TTC549 (cell line): ENCODE results near the gene ZNF253.
"Not testable (repeated sequence)": the region's sequence is repeated elsewhere in the genome, so short reads cannot be mapped to it uniquely, and the experiment has no call there.

Experiments used
- FAIRE-seq: peaks from 2 replicates; lab custom pipeline; 2012; peaks lifted over from hg19 to GRCh38; lab: Jason Lieb, UNC

Gene ZNF253

DNA sequence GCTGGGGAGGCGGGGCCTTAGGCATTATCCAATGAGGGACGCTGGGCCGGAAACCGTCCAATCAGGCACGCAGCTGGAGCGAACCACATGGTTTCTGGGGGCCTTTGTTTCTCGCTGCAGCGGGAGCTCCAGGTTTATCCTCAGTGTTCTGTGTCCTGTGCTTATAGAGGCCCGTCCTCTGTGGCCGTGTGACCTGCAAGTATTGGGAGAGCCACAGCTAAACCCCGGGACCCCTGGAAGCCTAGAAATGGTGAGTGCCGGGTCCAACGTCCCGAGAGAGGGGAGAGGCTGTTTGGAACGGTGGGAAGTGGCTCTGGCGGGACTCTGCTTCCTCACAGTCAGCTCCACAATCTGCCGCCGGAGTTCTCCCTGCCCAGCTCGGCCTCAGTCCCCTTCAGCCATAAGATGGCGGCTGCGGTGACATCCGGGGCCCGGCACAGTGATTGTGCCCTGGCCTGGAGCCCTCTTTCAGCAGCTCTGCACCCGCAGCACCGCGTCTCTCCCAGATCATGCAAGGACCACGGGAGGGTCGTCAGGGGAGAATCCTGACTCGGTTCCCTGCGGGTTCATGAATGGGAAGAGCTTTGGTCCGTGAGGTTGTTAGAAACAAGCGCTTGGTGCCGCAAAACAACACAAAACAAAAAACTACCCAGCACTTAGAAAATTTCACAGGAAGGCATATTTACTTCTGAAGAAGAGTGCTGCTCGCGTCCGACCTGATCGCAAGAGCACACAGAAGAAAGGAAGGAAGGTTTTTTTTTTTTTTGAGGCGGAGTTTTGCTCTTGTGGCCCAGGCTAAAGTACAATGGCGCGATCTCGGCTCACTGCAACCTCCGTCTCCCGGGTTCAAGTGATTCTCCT is at the start of gene ZNF253:
ZNF253 (plus strand) TSS at position 133 of the 861 bp plus-strand sequence; CDS start at position 248, 115 bp downstream.
- peak; percentile 68 for FAIRE-seq

DNA sequence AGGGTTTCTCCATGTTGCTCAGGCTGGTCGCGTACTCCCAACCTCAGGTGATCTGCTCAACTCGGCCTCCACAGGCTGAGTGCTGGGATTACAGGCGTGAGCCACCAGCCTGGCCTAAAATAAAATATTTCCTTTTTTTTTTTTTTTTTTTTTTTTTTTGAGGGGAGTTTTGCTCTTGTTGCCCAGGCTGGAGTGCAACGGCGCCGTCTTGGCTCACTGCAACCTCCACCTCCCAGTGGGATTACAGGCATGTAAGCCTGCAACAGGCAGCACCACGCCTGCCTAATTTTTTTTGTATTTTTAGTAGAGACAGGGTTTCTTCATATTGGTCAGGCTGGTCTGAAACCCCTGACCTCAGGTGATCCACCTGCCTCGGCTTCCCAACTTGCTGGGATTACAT is 49.0 kb upstream of the ZNF253 start:
- no peak for FAIRE-seq

DNA sequence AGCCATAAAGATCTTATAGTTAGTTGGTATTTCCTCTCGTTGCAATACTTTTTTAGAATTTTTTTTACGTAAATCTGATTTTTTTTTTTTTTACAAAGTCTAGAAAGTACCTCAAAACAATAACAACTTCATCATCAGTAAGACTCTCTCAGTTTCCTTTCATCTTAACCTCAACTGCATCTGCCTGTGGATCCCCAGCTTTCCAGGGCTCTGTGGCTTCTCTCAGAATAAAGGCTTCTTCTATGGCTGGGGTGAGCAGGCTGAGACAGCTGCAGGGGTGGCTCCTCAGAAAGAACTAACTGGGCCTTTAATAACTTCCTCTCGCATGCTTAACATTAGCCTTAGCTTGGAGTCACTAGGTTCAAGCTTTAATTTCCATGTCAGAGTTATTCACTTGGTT is 48.3 kb upstream of the ZNF253 start:
- FAIRE-seq: no peak

GRCh38 chr19:19820774-19821320 is 44.8 kb upstream of the ZNF253 start:
- FAIRE-seq: no peak

GRCh38 chr19:19821366-19821951 is 44.2 kb upstream of the ZNF253 start, which contains the start of gene ZNF506:
Gene ZNF506 (minus strand): TSS chr19:19821750. CDS start chr19:19821603, 147 bp downstream.
- FAIRE-seq: no peak

- not testable (repeated sequence) for FAIRE-seq
These were observed 43.7 kb upstream of the ZNF253 start for GRCh38 chr19:19821976-19822375.

- FAIRE-seq: no peak
These were observed 41.8 kb upstream of the ZNF253 start for GRCh38 chr19:19823916-19824315.

GRCh38 chr19:19826875-19827274 is 38.8 kb upstream of the ZNF253 start:
- no peak for FAIRE-seq

DNA sequence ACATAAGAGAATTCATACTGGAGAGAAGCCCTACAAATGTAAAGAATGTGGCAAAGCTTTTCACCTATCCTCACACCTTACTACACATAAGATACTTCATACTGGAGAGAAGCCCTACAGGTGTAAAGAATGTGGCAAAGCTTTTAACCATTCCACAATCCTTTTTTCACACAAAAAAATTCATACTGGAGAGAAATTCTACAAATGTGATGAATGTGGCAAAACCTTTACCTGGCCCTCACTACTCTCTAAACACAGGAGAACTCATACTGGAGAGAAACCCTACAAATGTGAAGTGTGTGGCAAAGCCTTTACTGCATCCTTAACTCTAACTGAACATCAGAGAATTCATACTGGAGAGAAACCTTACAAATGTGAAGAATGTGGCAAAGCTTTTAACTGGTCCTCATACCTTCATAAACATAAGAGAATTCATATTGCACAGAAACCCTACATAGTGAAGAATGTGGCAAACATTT is 30.1 kb upstream of the ZNF253 start:
- no peak for FAIRE-seq

- no peak for FAIRE-seq
These were observed 17.9 kb upstream of the ZNF253 start for GRCh38 chr19:19847781-19848180.

GRCh38 chr19:19849056-19849455 is 16.6 kb upstream of the ZNF253 start:
- FAIRE-seq: no peak

GRCh38 chr19:19851740-19852139 is 13.9 kb upstream of the ZNF253 start:
- FAIRE-seq: not testable (repeated sequence)

DNA sequence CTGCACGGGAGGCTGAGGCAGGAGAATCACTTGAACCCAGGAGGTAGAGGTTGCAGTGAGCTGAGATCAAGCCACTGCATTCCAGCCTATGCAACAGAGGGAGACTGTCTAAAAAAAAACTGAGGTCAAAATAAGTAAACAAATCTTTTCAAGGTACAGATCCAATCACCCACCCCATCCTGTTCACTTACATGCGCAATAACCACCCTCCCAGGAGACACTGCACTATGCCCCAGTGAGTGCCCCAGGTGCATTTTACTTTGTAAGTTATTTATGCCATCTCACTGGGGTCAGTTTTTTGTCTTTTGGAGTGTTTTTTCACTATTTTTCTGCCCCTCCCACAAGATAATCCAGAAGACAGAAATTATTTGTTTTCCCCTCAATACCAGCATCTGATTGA is 6.9 kb upstream of the ZNF253 start:
- FAIRE-seq: no peak

DNA sequence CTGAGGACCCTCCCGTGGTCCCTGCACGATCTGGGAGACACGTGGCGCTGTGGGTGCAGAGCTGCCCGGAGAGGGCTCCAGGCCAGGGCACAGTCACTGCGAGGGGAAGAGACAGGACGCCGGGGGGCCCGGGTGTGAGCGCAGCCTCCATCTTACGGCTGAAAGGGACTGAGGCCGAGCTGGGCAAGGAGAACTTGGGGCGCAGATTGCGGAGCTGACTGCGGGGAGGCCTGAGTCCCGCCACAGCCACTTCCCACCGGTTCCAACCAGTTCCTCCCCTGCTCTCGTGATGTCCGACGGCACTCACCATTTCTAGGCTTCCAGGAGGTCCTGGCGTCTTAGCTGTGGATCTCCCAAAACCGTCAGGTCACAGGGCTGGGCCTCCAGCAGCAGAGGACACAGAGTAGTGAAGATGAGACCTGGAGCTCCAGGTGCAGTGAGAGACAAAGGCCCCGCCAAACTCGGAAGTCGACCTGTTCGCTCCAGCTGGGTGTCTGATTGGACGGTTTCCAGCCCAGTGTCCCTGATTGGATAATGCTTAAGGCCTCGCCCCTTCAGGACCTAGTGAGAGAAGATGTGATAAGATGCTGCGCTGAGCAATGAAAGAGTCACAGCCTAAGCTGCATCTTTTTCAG is 4.8 kb upstream of the ZNF253 start:
- no peak for FAIRE-seq

DNA sequence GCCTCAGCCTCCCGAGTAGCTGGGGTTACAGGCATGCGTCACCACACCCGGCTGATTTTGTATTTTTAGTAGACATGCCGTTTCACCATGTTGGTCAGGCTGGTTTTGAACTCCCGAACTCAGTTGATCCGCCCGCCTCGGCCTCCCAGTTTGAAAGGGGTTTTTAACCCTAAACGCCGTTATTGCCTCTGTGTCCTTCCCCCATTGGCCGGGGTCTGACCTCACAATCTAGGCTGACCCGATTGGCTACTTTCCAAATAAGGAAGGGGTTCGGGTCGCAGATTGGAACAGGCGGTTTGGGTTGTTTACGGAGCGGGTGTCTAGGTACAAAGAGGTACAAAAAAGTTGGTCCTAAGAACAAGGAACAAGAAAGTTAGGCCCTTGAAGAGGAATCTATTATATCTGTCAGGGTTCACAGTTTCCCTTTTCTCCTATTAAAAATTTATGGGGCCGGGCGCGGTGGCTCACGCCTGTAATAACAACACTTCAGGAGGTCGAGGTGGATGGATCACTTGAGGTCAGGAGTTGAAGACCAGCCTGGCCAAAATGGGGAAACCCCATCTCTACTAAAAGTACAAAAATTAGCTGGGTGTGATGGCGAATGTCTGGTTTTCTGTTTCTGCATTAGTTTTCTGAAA is 1.0 kb downstream of the ZNF253 start:
- no peak for FAIRE-seq

- not testable (repeated sequence) for FAIRE-seq
These were observed 4.4 kb downstream of the ZNF253 start for GRCh38 chr19:19870086-19870485.

- no peak for FAIRE-seq
These were observed 6.2 kb downstream of the ZNF253 start for GRCh38 chr19:19871932-19872331.

DNA sequence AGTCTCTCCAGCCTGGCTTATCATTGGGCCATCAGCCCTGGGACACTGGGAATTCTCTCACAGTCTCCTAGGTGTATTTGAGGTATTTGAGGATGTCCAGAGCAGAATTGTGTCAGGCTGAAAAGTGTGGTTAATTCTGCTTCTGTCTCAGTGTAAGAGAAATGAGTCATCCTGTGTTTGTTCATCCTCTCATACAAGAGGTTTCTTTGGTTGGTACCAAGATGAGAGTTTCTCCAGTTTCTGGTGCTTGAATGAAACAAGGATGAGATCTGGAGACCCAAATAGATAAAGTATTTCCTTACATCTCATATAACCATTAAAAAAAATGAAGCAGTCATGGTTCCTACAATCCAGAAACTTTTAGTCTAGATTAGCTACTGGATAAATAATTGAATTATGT is 7.7 kb downstream of the ZNF253 start:
- no peak for FAIRE-seq

GRCh38 chr19:19877724-19878123 is 12.0 kb downstream of the ZNF253 start:
- FAIRE-seq: no peak

GRCh38 chr19:19884583-19884982 is 18.9 kb downstream of the ZNF253 start:
- no peak for FAIRE-seq

GRCh38 chr19:19892055-19892941 is 26.6 kb downstream of the ZNF253 start:
- not testable (repeated sequence) for FAIRE-seq
